Trophoblast cell (in vitro differentiated cells and primary cell): Measurements from ENCODE around the gene COPZ2.

ENCODE experiments used
- DNase-seq, 2 donors: peaks; one replicate each; pipeline ENCODE4 v3.0.0-alpha.2; 2016
- H2AFZ ChIP-seq: 2 replicates; pipeline ENCODE4 v1.6.1; 2013; ENCODE audit warnings: low read length, moderate library complexity, mild to moderate bottlenecking; ENCODE audit not compliant: insufficient read depth, poor library complexity
- H2AK5ac ChIP-seq: 2 replicates; pipeline ENCODE4 v1.6.1; 2013; ENCODE audit warnings: mild to moderate bottlenecking, low read length
- H2BK120ac ChIP-seq: 2 replicates; pipeline ENCODE4 v1.6.1; 2013; ENCODE audit warnings: low read length, mild to moderate bottlenecking, moderate library complexity; ENCODE audit not compliant: insufficient read depth, poor library complexity
- H2BK12ac ChIP-seq: 2 replicates; pipeline ENCODE4 v1.6.1; 2013; ENCODE audit warnings: mild to moderate bottlenecking, low read length, moderate library complexity
- H2BK5ac ChIP-seq: 2 replicates; pipeline ENCODE4 v1.6.1; 2013; ENCODE audit warnings: low read length, low read depth, moderate library complexity, mild to moderate bottlenecking; ENCODE audit not compliant: poor library complexity
- H3K14ac ChIP-seq: 2 replicates; pipeline ENCODE4 v1.6.1; 2013; ENCODE audit warnings: mild to moderate bottlenecking, low read length
- H3K18ac ChIP-seq: 2 replicates; pipeline ENCODE4 v1.6.1; 2013; ENCODE audit warnings: mild to moderate bottlenecking, low read length
- H3K23ac ChIP-seq: 2 replicates; pipeline ENCODE4 v1.6.1; 2013; ENCODE audit warnings: low read length
- H3K27ac ChIP-seq: 2 replicates; pipeline ENCODE4 v1.5.1; 2013; ENCODE audit warnings: low read depth, mild to moderate bottlenecking, inconsistent platforms, low read length, moderate library complexity
- H3K27me3 ChIP-seq: 2 replicates; pipeline ENCODE4 v1.6.1; 2013; ENCODE audit warnings: inconsistent platforms, mild to moderate bottlenecking, low read length, moderate library complexity; ENCODE audit not compliant: insufficient read depth
- H3K36me3 ChIP-seq, 2 experiments: 1 replicate in 1 of 2; 2 replicates in 1 of 2; pipeline ENCODE4 v1.6.1; 2013; ENCODE audit warnings: low read length in 2 of 2, mild to moderate bottlenecking in 2 of 2, moderate library complexity in 1 of 2; ENCODE audit not compliant: insufficient read depth in 2 of 2, control insufficient read depth in 1 of 2
- H3K4ac ChIP-seq: 2 replicates; pipeline ENCODE4 v1.6.1; 2013; ENCODE audit warnings: low read depth, mild to moderate bottlenecking, low read length, moderate library complexity
- H3K4me1 ChIP-seq, 2 experiments: 1 replicate in 1 of 2; 2 replicates in 1 of 2; pipeline ENCODE4 v1.6.1; 2013; ENCODE audit warnings: low read length in 2 of 2, mild to moderate bottlenecking in 2 of 2, moderate library complexity in 1 of 2; ENCODE audit not compliant: insufficient read depth in 2 of 2, control insufficient read depth in 1 of 2
- H3K4me2 ChIP-seq: 2 replicates; pipeline ENCODE4 v1.6.1; 2013; ENCODE audit warnings: inconsistent platforms, mild to moderate bottlenecking, low read length, moderate library complexity
- H3K4me3 ChIP-seq: 2 replicates; pipeline ENCODE4 v1.5.1; 2013; ENCODE audit warnings: mild to moderate bottlenecking, low read depth, low read length, inconsistent platforms
- H3K79me1 ChIP-seq: one replicate; pipeline ENCODE4 v1.6.1; 2013; ENCODE audit warnings: low read length
- H3K79me2 ChIP-seq: 2 replicates; pipeline ENCODE4 v1.6.1; 2013; ENCODE audit warnings: low read length, mild to moderate bottlenecking; ENCODE audit not compliant: control insufficient read depth, insufficient read depth, poor library complexity
- H3K9ac ChIP-seq: 2 replicates; pipeline ENCODE4 v1.6.1; 2013; ENCODE audit warnings: mild to moderate bottlenecking, low read length
- H3K9me3 ChIP-seq: 2 replicates; pipeline ENCODE4 v1.6.1; 2013; ENCODE audit warnings: low read depth, mild to moderate bottlenecking, control low read depth, inconsistent platforms, low read length; ENCODE audit not compliant: insufficient read depth
- H4K12ac ChIP-seq: 2 replicates; pipeline ENCODE4 v1.6.1; 2013; ENCODE audit warnings: low read depth, mild to moderate bottlenecking, low read length, moderate library complexity
- H4K8ac ChIP-seq: 2 replicates; pipeline ENCODE4 v1.6.1; 2013; ENCODE audit warnings: low read depth, mild to moderate bottlenecking, low read length, moderate library complexity
- H4K91ac ChIP-seq: one replicate; pipeline ENCODE4 v1.6.1; 2013; ENCODE audit warnings: low read depth, mild to moderate bottlenecking, low read length, moderate library complexity
- WGBS: extraction: QIAGEN DNeasy Blood & Tissue Kit; methylation state at CpG from one replicate; pipeline ENCODE4 v1.1.7; 2013; ENCODE audit warnings: missing lambda C conversion rate; ENCODE audit not compliant: insufficient read length, insufficient coverage; ENCODE audit errors: extremely low coverage; 5-methylcytosine and 5-hydroxymethylcytosine counted together

COPZ2 gene

GRCh38 chr17:48011405-48012150 lies 26.0 kb downstream of the COPZ2 start:
- Histone ChIP-seq H2BK120ac (no peak overlapping the region), H3K79me1 (no peaks in the 10 kb centered on the region)

GRCh38 chr17:48010193-48010592 lies 27.4 kb downstream of the COPZ2 start:
- Histone ChIP-seq H3K27me3 (peaks cover 11% of the 10 kb centered on the region), H2AFZ (no peak overlapping the region), H3K9ac (no peak overlapping the region), H2BK5ac (no peak overlapping the region), H4K12ac (no peak overlapping the region), H2AK5ac (no peak overlapping the region), H3K4me2 (no peak overlapping the region), H2BK12ac (no peak overlapping the region), H3K4ac (no peak overlapping the region), H4K8ac (no peak overlapping the region), H3K4me3 (no peak overlapping the region), H4K91ac (no peak overlapping the region), H3K4me1 (peaks cover 0 to 8% of the 10 kb centered on the region in 2 experiments), H2BK120ac (no peak overlapping the region), H3K14ac (no peak overlapping the region), H3K27ac (no peak overlapping the region), H3K36me3 (no peaks in the 10 kb centered on the region), H3K23ac (no peak overlapping the region), H3K79me2 (no peaks in the 10 kb centered on the region), H3K79me1 (no peaks in the 10 kb centered on the region), H3K9me3 (no peaks in the 10 kb centered on the region), H3K18ac (no peak overlapping the region)
- DNase-seq = no peak
- WGBS = no CpG with 5 or more reads among the region's 3 CpGs

More at GRCh38 chr17:48011405-48012150, 26.0 kb downstream of the COPZ2 start:
- Histone ChIP-seq H3K79me2 (no peaks in the 10 kb centered on the region), H4K91ac (no peak overlapping the region), H4K8ac (peak overlapping the region; percentile 35), H3K18ac (no peak overlapping the region), H3K4ac (no peak overlapping the region), H2AK5ac (no peak overlapping the region), H3K23ac (no peak overlapping the region), H3K27me3 (peaks cover 11% of the 10 kb centered on the region), H3K27ac (no peak overlapping the region), H4K12ac (no peak overlapping the region), H3K9ac (no peak overlapping the region), H3K4me3 (no peak overlapping the region), H3K36me3 (no peaks in the 10 kb centered on the region), H3K14ac (no peak overlapping the region), H2BK5ac (no peak overlapping the region), H3K4me2 (peak overlapping the region; percentile 77), H2AFZ (peak overlapping the region; percentile 72), H3K9me3 (no peaks in the 10 kb centered on the region), H2BK12ac (no peak overlapping the region), H3K4me1 (peaks cover 0 to 8% of the 10 kb centered on the region in 2 experiments)
- DNase-seq = peak in 1 of 2 donors; percentile 38
- WGBS = no CpG with 5 or more reads among the region's 23 CpGs

- H2BK5ac ChIP-seq = no peak overlapping the region
- H3K27me3 ChIP-seq = no peaks in the 10 kb centered on the region
- no peak overlapping the region for H3K23ac ChIP-seq
- no peak overlapping the region for H2BK12ac ChIP-seq
- WGBS = no CpG with 5 or more reads among the region's 12 CpGs
- no peak for DNase-seq
- H3K79me1 ChIP-seq = peaks cover 9% of the 10 kb centered on the region
- no peak overlapping the region for H4K8ac ChIP-seq
- H3K9me3 ChIP-seq = no peaks in the 10 kb centered on the region
- H3K4me2 ChIP-seq = no peak overlapping the region
- H4K91ac ChIP-seq = no peak overlapping the region
- no peak overlapping the region for H3K18ac ChIP-seq
- H2AFZ ChIP-seq = no peak overlapping the region
- H3K79me2 ChIP-seq = no peaks in the 10 kb centered on the region
- H3K36me3 ChIP-seq = no peaks in the 10 kb centered on the region
- H4K12ac ChIP-seq = no peak overlapping the region
- no peak overlapping the region for H2AK5ac ChIP-seq
- H3K14ac ChIP-seq = no peak overlapping the region
- no peak overlapping the region for H3K27ac ChIP-seq
- no peak overlapping the region for H3K4ac ChIP-seq
- peaks cover 11 to 23% of the 10 kb centered on the region in 2 experiments for H3K4me1 ChIP-seq
- H3K4me3 ChIP-seq = no peak overlapping the region
- H3K9ac ChIP-seq = no peak overlapping the region
- no peak overlapping the region for H2BK120ac ChIP-seq
These were observed 30.5 kb downstream of the COPZ2 start for GRCh38 chr17:48006936-48007709.

- no peak for DNase-seq
- Histone ChIP-seq H3K27me3 (no peaks in the 10 kb centered on the region), H3K23ac (no peak overlapping the region), H2AFZ (no peak overlapping the region), H3K36me3 (no peaks in the 10 kb centered on the region), H2BK12ac (no peak overlapping the region), H3K4me3 (no peak overlapping the region), H3K4me1 (peaks cover 12 to 15% of the 10 kb centered on the region in 2 experiments), H3K27ac (no peak overlapping the region), H3K14ac (no peak overlapping the region), H3K4me2 (no peak overlapping the region), H2BK5ac (no peak overlapping the region), H2BK120ac (no peak overlapping the region), H4K91ac (no peak overlapping the region), H2AK5ac (no peak overlapping the region), H3K79me2 (no peaks in the 10 kb centered on the region), H4K12ac (no peak overlapping the region), H3K9ac (no peak overlapping the region), H3K79me1 (peaks cover 14% of the 10 kb centered on the region), H4K8ac (no peak overlapping the region), H3K9me3 (no peaks in the 10 kb centered on the region), H3K4ac (no peak overlapping the region), H3K18ac (no peak overlapping the region)
- WGBS = no CpG with 5 or more reads among the region's 3 CpGs
These were observed 32.6 kb downstream of the COPZ2 start for GRCh38 chr17:48004983-48005382.
